ENCODE results near the gene ELAVL1.
"Not testable (repeated sequence)": the region's sequence is repeated elsewhere in the genome, so short reads cannot be mapped to it uniquely, and the experiment has no call there.

GRCh38 chr19:7930030-7930429 is 75.4 kb downstream of the ELAVL1 start:
- TF ChIP-seq ZNF274 (IDR thresholded peaks at IDR 0.05; ENCODE audit: low read depth, low read length); SUZ12 (IDR thresholded peaks at IDR 0.05; ENCODE audit: extremely low read depth, insufficient read depth, insufficient read length): not testable (repeated sequence)

Measured in NT2/D1 (cell line).